HepG2 (cell line): ENCODE results near the gene CFAP73. TPM values are rescaled to one million over a fixed set of nuclear protein-coding genes. Genes with fewer than 3 reads are reported as not detected.

Experiments
- POGZ ChIP-seq: sonication (generic); formaldehyde crosslinking; IDR thresholded peaks from 2 replicates; pipeline ENCODE4 v1.4.0; 2020; ENCODE audit warnings: mild to moderate bottlenecking, missing genetic modification reagents
- ZNF670 ChIP-seq: sonication (generic); formaldehyde crosslinking; IDR thresholded peaks from 2 replicates; pipeline ENCODE4 v1.8.0; 2022; ENCODE audit warnings: mild to moderate bottlenecking, missing genetic modification reagents, borderline replicate concordance
- ZNF768 ChIP-seq: sonication (generic); formaldehyde crosslinking; IDR thresholded peaks from 2 replicates; pipeline ENCODE4 v1.4.0; 2020; ENCODE audit warnings: missing genetic modification reagents
- ZSCAN29 ChIP-seq: sonication (generic); formaldehyde crosslinking; conservative IDR thresholded peaks from 2 replicates; pipeline ENCODE4 v1.4.0; 2020; ENCODE audit warnings: mild to moderate bottlenecking, missing genetic modification reagents
- polyA plus RNA-seq, 8 experiments: library from polyadenylated mRNA; depleted of rRNA in 3 of 8; stranded (reverse) in 7 of 8; unstranded in 1 of 8; fragments of >200 nt; fragmentation: Illumina TruSeq in 4 of 8; extraction: Trizol in 4 of 8; gene quantifications; 2 replicates each; pipeline versions ENCODE4 v1.2.1 to v1.2.3, GENCODE V29; 2011 to 2016; ENCODE audit warnings: low read depth in 4 of 8, missing spikeins in 1 of 8, mixed read lengths in 1 of 8; ENCODE audit not compliant: insufficient read depth in 1 of 8
- total RNA-seq, 5 experiments: library from RNA; depleted of rRNA; stranded (reverse); fragments of >200 nt; fragmentation: Illumina TruSeq; extraction: Trizol; gene quantifications; 2 replicates each; pipeline ENCODE4 v1.2.3, GENCODE V29; 2016; ENCODE audit warnings: low read depth in 1 of 5
- TF ChIP-seq, protein P1 (sequence below), 2 experiments: sonication (generic) in 1 of 2; formaldehyde crosslinking in 1 of 2; IDR thresholded peaks; 2 replicates each; pipeline versions ENCODE4 v1.5.1 to v1.6.1; 2011 to 2020; ENCODE audit warnings: borderline replicate concordance in 1 of 2, low read depth in 1 of 2, low read length in 1 of 2, mild to moderate bottlenecking in 1 of 2, missing genetic modification reagents in 1 of 2, moderate library complexity in 1 of 2
- TF ChIP-seq, protein P2 (sequence below): IDR thresholded peaks from 2 replicates; pipeline ENCODE4 v1.6.1; 2012; ENCODE audit warnings: inconsistent platforms
- TF ChIP-seq, protein P3 (sequence below): sonication (generic); formaldehyde crosslinking; IDR thresholded peaks from 2 replicates; pipeline ENCODE4 v1.5.0; 2020; ENCODE audit warnings: mild to moderate bottlenecking, missing genetic modification reagents, moderate library complexity
- TF ChIP-seq, protein P4 (sequence below): IDR thresholded peaks from 2 replicates; pipeline ENCODE4 v1.6.1; 2016; ENCODE audit warnings: control low read depth

The CFAP73 gene
- total and polyA plus RNA-seq, 2 of the 13 experiments (the other 11 are each of a cell fraction or from before 2014, with no cell fraction given): not detected

DNA sequence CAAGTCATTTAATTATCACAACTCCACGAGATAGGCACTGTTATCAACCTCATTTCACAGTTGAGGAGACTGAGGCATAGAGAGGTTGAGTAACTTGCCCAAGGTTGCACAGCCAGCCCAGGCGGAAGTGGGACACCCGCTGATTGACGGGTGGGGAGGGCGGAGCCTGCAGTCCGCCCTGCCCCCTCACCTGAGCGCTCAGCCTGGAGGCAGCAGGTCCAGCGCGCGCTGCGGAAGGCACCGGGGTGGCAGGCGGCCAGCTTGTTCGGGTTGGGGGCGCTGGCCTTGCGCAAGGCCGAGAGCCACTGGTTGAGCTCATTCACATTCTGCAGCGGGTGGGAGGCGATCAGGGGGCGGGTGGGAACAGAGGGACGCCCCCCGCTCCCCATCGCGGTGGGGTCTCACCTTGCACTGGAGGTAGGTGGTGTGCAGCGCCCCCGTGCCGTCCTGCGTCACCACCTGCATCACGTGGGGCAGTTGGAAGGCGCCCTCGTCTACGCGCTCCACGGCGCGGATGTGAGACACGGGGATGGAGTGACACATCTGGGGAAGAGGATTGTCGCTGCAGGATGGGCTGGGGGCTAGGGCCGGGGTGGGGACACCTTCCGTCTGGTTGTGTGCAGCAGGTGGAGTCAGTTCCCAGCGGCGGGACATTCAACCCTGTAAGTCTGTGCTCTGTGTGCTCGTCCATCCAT lies 45.6 kb upstream of the CFAP73 start (continued):
- TF ChIP-seq, protein P1, sequence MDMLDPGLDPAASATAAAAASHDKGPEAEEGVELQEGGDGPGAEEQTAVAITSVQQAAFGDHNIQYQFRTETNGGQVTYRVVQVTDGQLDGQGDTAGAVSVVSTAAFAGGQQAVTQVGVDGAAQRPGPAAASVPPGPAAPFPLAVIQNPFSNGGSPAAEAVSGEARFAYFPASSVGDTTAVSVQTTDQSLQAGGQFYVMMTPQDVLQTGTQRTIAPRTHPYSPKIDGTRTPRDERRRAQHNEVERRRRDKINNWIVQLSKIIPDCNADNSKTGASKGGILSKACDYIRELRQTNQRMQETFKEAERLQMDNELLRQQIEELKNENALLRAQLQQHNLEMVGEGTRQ (IDR thresholded peaks at IDR 0.05; ENCODE audit: low read depth, low read length): peak; percentile 3; the same call in 1 of the 2 replicates
- TF ChIP-seq, protein P1 (CRISPR knock-in tag; IDR thresholded peaks at IDR 0.05; ENCODE audit: borderline replicate concordance): peak; percentile 56; the same call in 1 of the 2 replicates
- peak; percentile 97 for TF ChIP-seq ZNF768 (CRISPR knock-in tag)
- TF ChIP-seq, protein P2, sequence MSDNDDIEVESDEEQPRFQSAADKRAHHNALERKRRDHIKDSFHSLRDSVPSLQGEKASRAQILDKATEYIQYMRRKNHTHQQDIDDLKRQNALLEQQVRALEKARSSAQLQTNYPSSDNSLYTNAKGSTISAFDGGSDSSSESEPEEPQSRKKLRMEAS: 0 out of 2 replicates have a peak, but pooled peaks have one; percentile 15
- TF ChIP-seq, protein P3, sequence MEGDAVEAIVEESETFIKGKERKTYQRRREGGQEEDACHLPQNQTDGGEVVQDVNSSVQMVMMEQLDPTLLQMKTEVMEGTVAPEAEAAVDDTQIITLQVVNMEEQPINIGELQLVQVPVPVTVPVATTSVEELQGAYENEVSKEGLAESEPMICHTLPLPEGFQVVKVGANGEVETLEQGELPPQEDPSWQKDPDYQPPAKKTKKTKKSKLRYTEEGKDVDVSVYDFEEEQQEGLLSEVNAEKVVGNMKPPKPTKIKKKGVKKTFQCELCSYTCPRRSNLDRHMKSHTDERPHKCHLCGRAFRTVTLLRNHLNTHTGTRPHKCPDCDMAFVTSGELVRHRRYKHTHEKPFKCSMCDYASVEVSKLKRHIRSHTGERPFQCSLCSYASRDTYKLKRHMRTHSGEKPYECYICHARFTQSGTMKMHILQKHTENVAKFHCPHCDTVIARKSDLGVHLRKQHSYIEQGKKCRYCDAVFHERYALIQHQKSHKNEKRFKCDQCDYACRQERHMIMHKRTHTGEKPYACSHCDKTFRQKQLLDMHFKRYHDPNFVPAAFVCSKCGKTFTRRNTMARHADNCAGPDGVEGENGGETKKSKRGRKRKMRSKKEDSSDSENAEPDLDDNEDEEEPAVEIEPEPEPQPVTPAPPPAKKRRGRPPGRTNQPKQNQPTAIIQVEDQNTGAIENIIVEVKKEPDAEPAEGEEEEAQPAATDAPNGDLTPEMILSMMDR (CRISPR knock-in tag): peak; percentile 42; the same call in 1 of the 2 replicates
- no peak for TF ChIP-seq ZNF670 (CRISPR knock-in tag)
- 0 out of 2 replicates have a peak, but pooled peaks have one; percentile 10 for TF ChIP-seq POGZ (CRISPR knock-in tag)
- TF ChIP-seq, protein P4, sequence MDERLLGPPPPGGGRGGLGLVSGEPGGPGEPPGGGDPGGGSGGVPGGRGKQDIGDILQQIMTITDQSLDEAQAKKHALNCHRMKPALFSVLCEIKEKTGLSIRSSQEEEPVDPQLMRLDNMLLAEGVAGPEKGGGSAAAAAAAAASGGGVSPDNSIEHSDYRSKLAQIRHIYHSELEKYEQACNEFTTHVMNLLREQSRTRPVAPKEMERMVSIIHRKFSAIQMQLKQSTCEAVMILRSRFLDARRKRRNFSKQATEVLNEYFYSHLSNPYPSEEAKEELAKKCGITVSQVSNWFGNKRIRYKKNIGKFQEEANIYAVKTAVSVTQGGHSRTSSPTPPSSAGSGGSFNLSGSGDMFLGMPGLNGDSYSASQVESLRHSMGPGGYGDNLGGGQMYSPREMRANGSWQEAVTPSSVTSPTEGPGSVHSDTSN: peak; percentile 67; the same call in 1 of the 2 replicates
- TF ChIP-seq ZSCAN29 (CRISPR knock-in tag): peak; percentile 95
